WTC11 (cell line): ENCODE data around the gene RNF212. TPM values are rescaled to one million over a fixed set of nuclear protein-coding genes. Genes with fewer than 3 reads are reported as not detected.

Experiments
- ATAC-seq: fragments of 200-7000 bp; cut with Tn5 transposase; 2 replicates; pipeline ENCODE4 v1.10.0; 2021; ENCODE audit warnings: mild to moderate bottlenecking, moderate library complexity
- CTCF ChIA-PET: fragments of 300-600 bp; sonication (Branson Sonifier 250); formaldehyde crosslinking; loops from one replicate; lab custom pipeline; 2021; ENCODE audit warnings: antibody characterized with exemption; lab: Charles Lee
- POLR2A ChIA-PET: fragments of 350-600 bp; sonication (Branson Sonifier 250); formaldehyde crosslinking; loops from one replicate; lab custom pipeline; 2021; ENCODE audit warnings: antibody characterized with exemption; lab: Charles Lee
- DNase-seq: peaks from one replicate; pipeline ENCODE4 v3.0.0; 2021; ENCODE audit warnings: low spot score
- H3K27ac Mint-ChIP-seq: 2 replicates; pipeline ENCODE4 v1.8.0; 2021; ENCODE audit warnings: mixed read lengths
- H3K27me3 Mint-ChIP-seq: 2 replicates; pipeline ENCODE4 v1.8.0; 2021; ENCODE audit warnings: low read depth, mild to moderate bottlenecking, moderate library complexity, mixed read lengths
- H3K36me3 Mint-ChIP-seq: 2 replicates; pipeline ENCODE4 v1.8.0; 2021; ENCODE audit warnings: mixed read lengths
- H3K4me1 Mint-ChIP-seq: 2 replicates; pipeline ENCODE4 v1.8.0; 2022; ENCODE audit warnings: mixed read lengths
- H3K4me3 Mint-ChIP-seq: 2 replicates; pipeline ENCODE4 v1.8.0; 2021; ENCODE audit warnings: mild to moderate bottlenecking, moderate library complexity, mixed read lengths
- H3K9me3 Mint-ChIP-seq: 2 replicates; pipeline ENCODE4 v1.8.0; 2021; ENCODE audit warnings: mixed read lengths
- ATF1 ChIP-seq: sonication (generic); formaldehyde crosslinking; IDR thresholded peaks from 2 replicates; pipeline ENCODE4 v1.8.1; 2023; ENCODE audit warnings: mild to moderate bottlenecking, moderate library complexity, missing genetic modification reagents
- CBFB ChIP-seq: sonication (generic); formaldehyde crosslinking; IDR thresholded peaks from 2 replicates; pipeline ENCODE4 v1.8.1; 2022; ENCODE audit warnings: mild to moderate bottlenecking, low read depth, missing genetic modification reagents
- CREB1 ChIP-seq: sonication (generic); formaldehyde crosslinking; IDR thresholded peaks from 2 replicates; pipeline ENCODE4 v1.8.0; 2023; ENCODE audit warnings: mild to moderate bottlenecking, missing genetic modification reagents
- EMX1 ChIP-seq: fragments of 250-450 bp; sonication (Bioruptor Pico); IDR thresholded peaks from 2 replicates; pipeline ENCODE4 v1.8.0; 2021; ENCODE audit warnings: mild to moderate bottlenecking
- FOXK1 ChIP-seq: sonication (generic); formaldehyde crosslinking; IDR thresholded peaks from 2 replicates; pipeline ENCODE4 v1.8.0; 2022; ENCODE audit warnings: mild to moderate bottlenecking, moderate library complexity, missing genetic modification reagents
- FOXP1 ChIP-seq: sonication (generic); formaldehyde crosslinking; IDR thresholded peaks from 2 replicates; pipeline ENCODE4 v1.8.0; 2022; ENCODE audit warnings: missing genetic modification reagents, mild to moderate bottlenecking, moderate library complexity, borderline replicate concordance
- GABPB1 ChIP-seq: sonication (generic); formaldehyde crosslinking; IDR thresholded peaks from 2 replicates; pipeline ENCODE4 v1.8.1; 2023; ENCODE audit warnings: mild to moderate bottlenecking, missing genetic modification reagents
- JUN ChIP-seq: sonication (generic); formaldehyde crosslinking; IDR thresholded peaks from 2 replicates; pipeline ENCODE4 v1.8.0; 2023; ENCODE audit warnings: mild to moderate bottlenecking, missing genetic modification reagents
- NFYB ChIP-seq: sonication (generic); formaldehyde crosslinking; conservative IDR thresholded peaks from 2 replicates; pipeline ENCODE4 v1.8.0; 2022; ENCODE audit warnings: low read depth, missing genetic modification reagents
- NR1H2 ChIP-seq: sonication (generic); formaldehyde crosslinking; IDR thresholded peaks from 2 replicates; pipeline ENCODE4 v1.9.0; 2021; ENCODE audit warnings: mild to moderate bottlenecking, moderate library complexity, missing genetic modification reagents
- NR2C2 ChIP-seq: sonication (generic); formaldehyde crosslinking; IDR thresholded peaks from 2 replicates; pipeline ENCODE4 v1.8.0; 2022; ENCODE audit warnings: mild to moderate bottlenecking, missing genetic modification reagents
- RELA ChIP-seq: sonication (generic); formaldehyde crosslinking; IDR thresholded peaks from 2 replicates; pipeline ENCODE4 v1.8.1; 2022; ENCODE audit warnings: missing genetic modification reagents, mild to moderate bottlenecking, borderline replicate concordance
- TCF7 ChIP-seq: sonication (generic); formaldehyde crosslinking; IDR thresholded peaks from 2 replicates; pipeline ENCODE4 v1.8.0; 2022; ENCODE audit warnings: mild to moderate bottlenecking, low read depth, missing genetic modification reagents, moderate library complexity
- TP53 ChIP-seq: sonication (generic); formaldehyde crosslinking; IDR thresholded peaks from 2 replicates; pipeline ENCODE4 v1.8.1; 2023; ENCODE audit warnings: mild to moderate bottlenecking, missing genetic modification reagents
- ZNF138 ChIP-seq: sonication (generic); formaldehyde crosslinking; conservative IDR thresholded peaks from 2 replicates; pipeline ENCODE4 v1.8.1; 2022; ENCODE audit warnings: mild to moderate bottlenecking, moderate library complexity, missing genetic modification reagents
- ZNF232 ChIP-seq: sonication (generic); formaldehyde crosslinking; IDR thresholded peaks from 2 replicates; pipeline ENCODE4 v1.8.0; 2022; ENCODE audit warnings: mild to moderate bottlenecking, missing genetic modification reagents
- ZNF263 ChIP-seq: sonication (generic); formaldehyde crosslinking; IDR thresholded peaks from 2 replicates; pipeline ENCODE4 v1.8.1; 2022; ENCODE audit warnings: low read depth, mild to moderate bottlenecking, moderate library complexity, missing genetic modification reagents
- ZNF416 ChIP-seq: fragments of 250-450 bp; sonication (Bioruptor Pico); IDR thresholded peaks from 2 replicates; pipeline ENCODE4 v1.9.0; 2021; ENCODE audit warnings: mild to moderate bottlenecking, inconsistent platforms
- total RNA-seq: library from RNA; stranded (reverse); gene quantifications from 3 replicates; pipeline ENCODE4 v1.2.3, GENCODE V29; 2021
- TF ChIP-seq, protein P1 (sequence below): fragments of 250-450 bp; sonication (Bioruptor Pico); IDR thresholded peaks from 2 replicates; pipeline ENCODE4 v1.9.0; 2021; ENCODE audit warnings: moderate library complexity, mild to moderate bottlenecking, inconsistent platforms, borderline replicate concordance
- TF ChIP-seq, protein P2 (sequence below): fragments of 250-450 bp; sonication (Bioruptor Pico); IDR thresholded peaks from 2 replicates; pipeline ENCODE4 v1.8.0; 2021; ENCODE audit warnings: mild to moderate bottlenecking
- TF ChIP-seq, protein P3 (sequence below): fragments of 200-600 bp; IDR thresholded peaks from 2 replicates; pipeline ENCODE4 v1.8.0; 2022; ENCODE audit warnings: antibody characterized with exemption
- TF ChIP-seq, protein P4 (sequence below): sonication (generic); formaldehyde crosslinking; IDR thresholded peaks from 2 replicates; pipeline ENCODE4 v1.8.0; 2023; ENCODE audit warnings: missing genetic modification reagents
- TF ChIP-seq, protein P5 (sequence below): fragments of 250-450 bp; sonication (Bioruptor Pico); IDR thresholded peaks from 2 replicates; pipeline ENCODE4 v2.1.2; 2022; ENCODE audit warnings: mild to moderate bottlenecking, moderate library complexity
- TF ChIP-seq, protein P6 (sequence below): sonication (generic); formaldehyde crosslinking; IDR thresholded peaks from 2 replicates; pipeline ENCODE4 v1.8.0; 2022; ENCODE audit warnings: mild to moderate bottlenecking, missing genetic modification reagents

Gene RNF212
- total RNA-seq, 1 experiment from 2014 or later: 1.0 TPM

DNA sequence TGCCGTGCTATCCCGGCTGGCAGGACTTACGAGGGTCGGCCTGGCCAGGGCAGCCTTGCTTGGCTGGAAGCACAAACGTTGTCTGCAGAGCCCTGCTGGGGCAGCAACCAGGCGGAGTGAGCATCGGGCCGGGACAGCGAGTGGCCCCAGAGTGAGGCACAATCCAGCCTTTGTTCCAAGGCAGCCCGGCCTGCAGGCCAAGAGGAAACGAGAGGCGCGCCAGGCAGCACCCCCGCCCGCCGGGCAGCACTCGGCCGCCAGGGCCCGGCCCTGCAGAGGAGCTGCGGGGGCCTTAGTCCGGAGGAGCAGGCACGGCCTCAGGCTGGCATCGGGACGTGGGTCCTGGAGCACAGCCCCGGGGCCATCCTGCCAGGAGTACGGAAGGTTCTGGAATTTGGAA is 77.9 kb downstream of the RNF212 start:
- no peak overlapping the region for H3K4me3 Mint-ChIP-seq
- DNase-seq (no peak), ATAC-seq (no peak)
- no peaks in the 10 kb centered on the region for H3K27me3 Mint-ChIP-seq
- ChIA-PET POLR2A (no interaction called here), CTCF (no interaction called here)
- H3K4me1 Mint-ChIP-seq: no peaks in the 10 kb centered on the region
- H3K27ac Mint-ChIP-seq: no peak overlapping the region
- TF ChIP-seq, protein P1, sequence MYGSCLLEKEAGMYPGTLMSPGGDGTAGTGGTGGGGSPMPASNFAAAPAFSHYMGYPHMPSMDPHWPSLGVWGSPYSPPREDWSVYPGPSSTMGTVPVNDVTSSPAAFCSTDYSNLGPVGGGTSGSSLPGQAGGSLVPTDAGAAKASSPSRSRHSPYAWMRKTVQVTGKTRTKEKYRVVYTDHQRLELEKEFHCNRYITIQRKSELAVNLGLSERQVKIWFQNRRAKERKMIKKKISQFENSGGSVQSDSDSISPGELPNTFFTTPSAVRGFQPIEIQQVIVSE (CRISPR knock-in tag): no peak
- TF ChIP-seq TP53 (CRISPR knock-in tag): no peak
- TF ChIP-seq, protein P2, sequence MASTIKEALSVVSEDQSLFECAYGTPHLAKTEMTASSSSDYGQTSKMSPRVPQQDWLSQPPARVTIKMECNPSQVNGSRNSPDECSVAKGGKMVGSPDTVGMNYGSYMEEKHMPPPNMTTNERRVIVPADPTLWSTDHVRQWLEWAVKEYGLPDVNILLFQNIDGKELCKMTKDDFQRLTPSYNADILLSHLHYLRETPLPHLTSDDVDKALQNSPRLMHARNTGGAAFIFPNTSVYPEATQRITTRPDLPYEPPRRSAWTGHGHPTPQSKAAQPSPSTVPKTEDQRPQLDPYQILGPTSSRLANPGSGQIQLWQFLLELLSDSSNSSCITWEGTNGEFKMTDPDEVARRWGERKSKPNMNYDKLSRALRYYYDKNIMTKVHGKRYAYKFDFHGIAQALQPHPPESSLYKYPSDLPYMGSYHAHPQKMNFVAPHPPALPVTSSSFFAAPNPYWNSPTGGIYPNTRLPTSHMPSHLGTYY (CRISPR knock-in tag): no peak
- TF ChIP-seq ZNF138 (CRISPR knock-in tag): no peak
- no peak for TF ChIP-seq JUN (CRISPR knock-in tag)
- TF ChIP-seq, protein P3, sequence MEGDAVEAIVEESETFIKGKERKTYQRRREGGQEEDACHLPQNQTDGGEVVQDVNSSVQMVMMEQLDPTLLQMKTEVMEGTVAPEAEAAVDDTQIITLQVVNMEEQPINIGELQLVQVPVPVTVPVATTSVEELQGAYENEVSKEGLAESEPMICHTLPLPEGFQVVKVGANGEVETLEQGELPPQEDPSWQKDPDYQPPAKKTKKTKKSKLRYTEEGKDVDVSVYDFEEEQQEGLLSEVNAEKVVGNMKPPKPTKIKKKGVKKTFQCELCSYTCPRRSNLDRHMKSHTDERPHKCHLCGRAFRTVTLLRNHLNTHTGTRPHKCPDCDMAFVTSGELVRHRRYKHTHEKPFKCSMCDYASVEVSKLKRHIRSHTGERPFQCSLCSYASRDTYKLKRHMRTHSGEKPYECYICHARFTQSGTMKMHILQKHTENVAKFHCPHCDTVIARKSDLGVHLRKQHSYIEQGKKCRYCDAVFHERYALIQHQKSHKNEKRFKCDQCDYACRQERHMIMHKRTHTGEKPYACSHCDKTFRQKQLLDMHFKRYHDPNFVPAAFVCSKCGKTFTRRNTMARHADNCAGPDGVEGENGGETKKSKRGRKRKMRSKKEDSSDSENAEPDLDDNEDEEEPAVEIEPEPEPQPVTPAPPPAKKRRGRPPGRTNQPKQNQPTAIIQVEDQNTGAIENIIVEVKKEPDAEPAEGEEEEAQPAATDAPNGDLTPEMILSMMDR: no peak
- no peak for TF ChIP-seq CREB1 (CRISPR knock-in tag)
- TF ChIP-seq NR1H2 (CRISPR knock-in tag): no peak
- no peak for TF ChIP-seq FOXP1
- TF ChIP-seq, protein P4, sequence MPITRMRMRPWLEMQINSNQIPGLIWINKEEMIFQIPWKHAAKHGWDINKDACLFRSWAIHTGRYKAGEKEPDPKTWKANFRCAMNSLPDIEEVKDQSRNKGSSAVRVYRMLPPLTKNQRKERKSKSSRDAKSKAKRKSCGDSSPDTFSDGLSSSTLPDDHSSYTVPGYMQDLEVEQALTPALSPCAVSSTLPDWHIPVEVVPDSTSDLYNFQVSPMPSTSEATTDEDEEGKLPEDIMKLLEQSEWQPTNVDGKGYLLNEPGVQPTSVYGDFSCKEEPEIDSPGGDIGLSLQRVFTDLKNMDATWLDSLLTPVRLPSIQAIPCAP (CRISPR knock-in tag): no peak
- TF ChIP-seq TCF7: no peak
- TF ChIP-seq EMX1 (CRISPR knock-in tag): no peak
- no peak for TF ChIP-seq ZNF263
- TF ChIP-seq NFYB (CRISPR knock-in tag): no peak
- TF ChIP-seq ZNF416: no peak
- no peak for TF ChIP-seq ATF1 (CRISPR knock-in tag)
- TF ChIP-seq, all 79 proteins: peak for 0
- no peaks in the 10 kb centered on the region for H3K36me3 Mint-ChIP-seq
- no peaks in the 10 kb centered on the region for H3K9me3 Mint-ChIP-seq

DNA sequence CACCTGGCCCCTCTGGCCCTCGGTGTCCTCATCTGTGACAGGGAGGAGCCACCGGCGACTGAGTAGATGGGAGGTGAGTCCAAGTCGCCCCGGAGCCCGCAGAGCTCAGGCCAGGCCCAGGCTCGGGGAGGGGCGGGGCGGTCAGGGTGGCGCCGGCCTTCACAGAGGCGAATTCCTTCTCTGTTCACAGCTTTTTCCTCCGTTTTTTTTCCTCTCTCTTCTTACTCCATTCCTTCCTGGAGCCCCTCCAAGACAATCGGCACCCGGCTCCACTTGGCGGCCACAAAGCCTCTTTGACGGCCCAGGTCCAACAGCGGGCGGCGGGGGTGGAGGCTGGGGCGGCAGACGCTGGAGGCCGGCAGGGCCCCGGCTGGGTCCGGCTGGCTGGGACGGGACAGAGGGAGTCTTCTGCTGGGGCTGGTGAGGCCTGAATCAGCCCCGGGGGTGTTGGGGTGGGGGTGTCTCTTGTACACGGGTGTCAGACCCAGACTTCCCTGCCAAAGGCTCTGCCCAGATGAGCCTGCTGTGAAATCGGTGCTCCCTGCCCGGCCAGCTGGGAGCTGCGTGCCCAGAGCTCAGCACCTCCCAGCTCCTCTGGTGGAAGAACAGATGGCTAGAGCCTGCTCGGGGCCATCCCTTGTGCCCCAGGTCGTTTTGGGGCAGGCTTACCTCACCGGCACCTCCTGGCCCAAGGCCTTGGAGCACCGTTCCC is 79.4 kb downstream of the RNF212 start:
- ChIA-PET CTCF (interaction anchor here (0.7 to 1.3 kb wide), 2 partner anchors 23 to 108 kb away, joined by 3 read pairs; no protein-coding TSS in a partner anchor), POLR2A (no interaction called here)
- no peak for ATAC-seq
- no peaks in the 10 kb centered on the region for H3K4me1 Mint-ChIP-seq
- no peak for TF ChIP-seq FOXP1
- TF ChIP-seq, protein P5, sequence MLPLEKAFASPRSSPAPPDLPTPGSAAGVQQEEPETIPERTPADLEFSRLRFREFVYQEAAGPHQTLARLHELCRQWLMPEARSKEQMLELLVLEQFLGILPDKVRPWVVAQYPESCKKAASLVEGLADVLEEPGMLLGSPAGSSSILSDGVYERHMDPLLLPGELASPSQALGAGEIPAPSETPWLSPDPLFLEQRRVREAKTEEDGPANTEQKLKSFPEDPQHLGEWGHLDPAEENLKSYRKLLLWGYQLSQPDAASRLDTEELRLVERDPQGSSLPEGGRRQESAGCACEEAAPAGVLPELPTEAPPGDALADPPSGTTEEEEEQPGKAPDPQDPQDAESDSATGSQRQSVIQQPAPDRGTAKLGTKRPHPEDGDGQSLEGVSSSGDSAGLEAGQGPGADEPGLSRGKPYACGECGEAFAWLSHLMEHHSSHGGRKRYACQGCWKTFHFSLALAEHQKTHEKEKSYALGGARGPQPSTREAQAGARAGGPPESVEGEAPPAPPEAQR (CRISPR knock-in tag): no peak
- TF ChIP-seq ATF1 (CRISPR knock-in tag): no peak
- TF ChIP-seq, protein P6, sequence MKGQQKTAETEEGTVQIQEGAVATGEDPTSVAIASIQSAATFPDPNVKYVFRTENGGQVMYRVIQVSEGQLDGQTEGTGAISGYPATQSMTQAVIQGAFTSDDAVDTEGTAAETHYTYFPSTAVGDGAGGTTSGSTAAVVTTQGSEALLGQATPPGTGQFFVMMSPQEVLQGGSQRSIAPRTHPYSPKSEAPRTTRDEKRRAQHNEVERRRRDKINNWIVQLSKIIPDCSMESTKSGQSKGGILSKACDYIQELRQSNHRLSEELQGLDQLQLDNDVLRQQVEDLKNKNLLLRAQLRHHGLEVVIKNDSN: no peak
- no peak for TF ChIP-seq FOXK1 (CRISPR knock-in tag)
- TF ChIP-seq, protein P1 (CRISPR knock-in tag): no peak
- TF ChIP-seq CBFB: no peak
- TF ChIP-seq GABPB1 (CRISPR knock-in tag): no peak
- TF ChIP-seq NR2C2 (CRISPR knock-in tag): no peak
- TF ChIP-seq RELA (CRISPR knock-in tag): no peak
- TF ChIP-seq ZNF232 (CRISPR knock-in tag): no peak
- no peaks in the 10 kb centered on the region for H3K36me3 Mint-ChIP-seq
- H3K4me3 Mint-ChIP-seq: no peak overlapping the region
- no peaks in the 10 kb centered on the region for H3K27me3 Mint-ChIP-seq
- no peak for DNase-seq
- no peak overlapping the region for H3K27ac Mint-ChIP-seq
- H3K9me3 Mint-ChIP-seq: no peaks in the 10 kb centered on the region
